Pancreas (tissue), 10 donors: ENCODE results near the gene RBM10. TPM values are rescaled to one million over a fixed set of nuclear protein-coding genes. Genes with fewer than 3 reads are reported as not detected.

ENCODE experiments used
- ATAC-seq, 4 donors: fragments of 200-7000 bp; cut with Tn5 transposase; one replicate each; pipeline versions ENCODE4 v1.8.0 to v1.9.1; 2020; ENCODE audit warnings: mild to moderate bottlenecking in 4 of 4, moderate library complexity in 4 of 4
- DNase-seq, 6 donors: peaks; one replicate each; pipeline ENCODE4 v3.0.0-alpha.2; 2020
- FAIRE-seq: peaks from 2 replicates; lab custom pipeline; 2012; peaks lifted over from hg19 to GRCh38; lab: Jason Lieb, UNC
- H3K27ac ChIP-seq, 4 donors: fragments of 200-600 bp; sonication (generic); 1 replicate in 3 of 4; 2 replicates in 1 of 4; pipeline versions ENCODE4 v1.5.0 to v1.8.0; 2020
- H3K27me3 ChIP-seq, 4 donors: fragments of 200-600 bp; one replicate each; pipeline ENCODE4 v1.8.0; 2021
- H3K36me3 ChIP-seq, 3 donors: fragments of 200-600 bp; sonication (generic) in 1 of 3; one replicate each; pipeline versions ENCODE4 v1.5.0 to v1.8.0; 2020 to 2021
- H3K4me1 ChIP-seq, 3 donors: fragments of 200-600 bp; one replicate each; pipeline ENCODE4 v1.8.0; 2021
- H3K4me3 ChIP-seq, 4 donors: fragments of 200-600 bp; sonication (generic) in 2 of 4; one replicate each; pipeline versions ENCODE4 v1.5.0 to v1.8.0; 2020 to 2021
- H3K9me3 ChIP-seq, 4 donors: fragments of 200-600 bp; one replicate each; pipeline ENCODE4 v1.8.0; 2021
- CTCF ChIP-seq, 4 donors: fragments of 200-600 bp; sonication (generic) in 3 of 4; IDR thresholded peaks; one replicate each; pipeline versions ENCODE4 v1.5.0 to v1.8.0; 2021; ENCODE audit warnings: antibody characterized with exemption in 4 of 4
- WGBS, 2 donors: extraction: QIAGEN DNeasy Blood & Tissue Kit; methylation state at CpG; one replicate each; pipeline ENCODE4 v1.1.7; 2013; 5-methylcytosine and 5-hydroxymethylcytosine counted together
- intact Hi-C, 3 donors: fragments of 100-400 bp; cut with DNase I; formaldehyde crosslinking; loops; one replicate each; pipeline versions ENCODE4 v1.11.1 to v1.14.2; 2022
- polyA plus RNA-seq, 2 donors: library from polyadenylated mRNA; stranded (reverse); fragments of 200-250 nt; gene quantifications; one replicate each; pipeline ENCODE4 v1.2.3, GENCODE V29; 2013
- total RNA-seq, 6 donors: library from RNA; stranded (reverse); fragmentation: NEBNext Ultra II Directional in 4 of 6; extraction: Animal tissue kit (Norgen Biotek cat#: 25700) in 4 of 6; gene quantifications; one replicate each; pipeline versions ENCODE4 v1.2.1 to v1.2.4, GENCODE V29; 2021 to 2023
- donor health status: healthy with polysubstance abuse.
- donor health status: DM: no; HTN: no; CAD: no; lungs with moderate emphysema.
- donor health status: DM: no; HTN: no; CAD: no.
- donor health status: control.
- donor health status: control.
- donor health status: Bipolar disorder and iron deficiency.
- donor health status: DM: yes; HTN: yes; CAD: no.
- donor health status: DM: no; HTN: no; CAD: no.
- donor health status: DM: no; HTN: no; CAD: no.
- donor health status: DM: yes; HTN: yes; CAD: no.

RBM10 gene
- total and polyA plus RNA-seq, 8 donors: 13.3 to 42.0 (median 21.3) TPM

GRCh38 chrX:47191331-47191730 is 46.3 kb downstream of the RBM10 start:
- no peaks in the 10 kb centered on the region for H3K9me3 ChIP-seq
- peaks cover 0 to 3% (median 0%) of the 10 kb centered on the region in 4 donors for H3K27me3 ChIP-seq
- peaks cover 0 to 22% (median 15%) of the 10 kb centered on the region in 3 donors for H3K4me1 ChIP-seq
- intact Hi-C loops: loop anchor here in 2 of 3 donors (5.0 to 10.0 kb wide), 2 partner anchors 183 to 196 kb away; partner anchors contain the start of gene ZNF157 (in 1 of the 2)
- no peak for TF ChIP-seq CTCF (IDR thresholded peaks at IDR 0.05)
- DNase-seq (peak in 5 of 6 donors; percentile 33 to 70 (median 34)), ATAC-seq (peak; percentile 15 to 37 (median 22)), FAIRE-seq (no peak)
- H3K4me3 ChIP-seq: peak overlapping the region; percentile 19 to 57 (median 34)
- H3K36me3 ChIP-seq: peaks cover 0 to 3% (median 0%) of the 10 kb centered on the region in 3 donors
- WGBS, 2 donors: 0 to 24% methylated on average over 26 of the region's 26 CpGs
- H3K27ac ChIP-seq: peak overlapping the region in 1 of 4 donors; percentile 28

- intact Hi-C loops: loop anchor here in 2 of 3 donors (5.0 to 10.0 kb wide), 2 partner anchors 183 to 195 kb away; partner anchors contain the start of gene ZNF157 (in 1 of the 2)
- no peaks in the 10 kb centered on the region for H3K9me3 ChIP-seq
- H3K27me3 ChIP-seq: peaks cover 0 to 3% (median 0%) of the 10 kb centered on the region in 4 donors
- peak overlapping the region in 2 of 4 donors; percentile 47 to 57 for H3K4me3 ChIP-seq
- 36 to 45% methylated on average over 16 of the region's 16 CpGs for WGBS, 2 donors
- H3K36me3 ChIP-seq: no peaks in the 10 kb centered on the region
- TF ChIP-seq CTCF (IDR thresholded peaks at IDR 0.05): no peak
- H3K4me1 ChIP-seq: peaks cover 0 to 27% (median 15%) of the 10 kb centered on the region in 3 donors
- no peak for ATAC-seq
- DNase-seq: peak in 2 of 6 donors; percentile 10 to 11
- no peak overlapping the region for H3K27ac ChIP-seq
- FAIRE-seq: no peak
Observed at GRCh38 chrX:47191806-47192401, 46.9 kb downstream of the RBM10 start.

GRCh38 chrX:47193475-47194193 is 48.6 kb downstream of the RBM10 start, which contains the start of gene UBA1:
Gene UBA1 (plus strand): TSS chrX:47193829. CDS start chrX:47198803, 4,974 bp downstream.
- ATAC-seq (peak; percentile 90 to 94 (median 93)), DNase-seq (peak; percentile 89 to 99 (median 98)), FAIRE-seq (peak; percentile 99)
- H3K36me3 ChIP-seq: peaks cover 0 to 1% (median under 1%) of the 10 kb centered on the region in 3 donors
- no peaks in the 10 kb centered on the region for H3K9me3 ChIP-seq
- 0 to 1% methylated on average over 46 to 50 of the region's 50 CpGs for WGBS, 2 donors
- H3K4me1 ChIP-seq: peaks cover 0 to 31% (median 15%) of the 10 kb centered on the region in 3 donors
- intact Hi-C loops: loop anchor here in 2 of 3 donors (5.0 to 10.0 kb wide), 2 partner anchors 181 to 194 kb away; partner anchors contain the start of gene ZNF157 (in 1 of the 2)
- TF ChIP-seq CTCF (IDR thresholded peaks at IDR 0.05): peak; percentile 79 to 95 (median 90)
- H3K27me3 ChIP-seq: peaks cover 0 to 3% (median 0%) of the 10 kb centered on the region in 4 donors
- H3K27ac ChIP-seq: peak within 1 kb of the TSS; percentile 80 to 91 (median 84)
- peak within 1 kb of the TSS; percentile 70 to 93 (median 90) for H3K4me3 ChIP-seq

- intact Hi-C loops: loop anchor here in 2 of 3 donors (5.0 to 10.0 kb wide), 2 partner anchors 181 to 193 kb away; partner anchors contain the start of gene ZNF157 (in 1 of the 2)
- FAIRE-seq (no peak), DNase-seq (peak in 1 of 6 donors; percentile 47)
Observed at GRCh38 chrX:47194194-47194787, 49.3 kb downstream of the RBM10 start.

More at GRCh38 chrX:47194194-47194787, 49.3 kb downstream of the RBM10 start:
- Histone ChIP-seq H3K27me3 (peaks cover 0 to 3% (median 0%) of the 10 kb centered on the region in 4 donors), H3K9me3 (no peaks in the 10 kb centered on the region), H3K4me1 (peaks cover 0 to 31% (median 15%) of the 10 kb centered on the region in 3 donors), H3K36me3 (peaks cover 0 to 8% (median 7%) of the 10 kb centered on the region in 3 donors), H3K4me3 (peak overlapping the region; percentile 70 to 93 (median 90)), H3K27ac (peak overlapping the region; percentile 80 to 91 (median 84))
- TF ChIP-seq CTCF (IDR thresholded peaks at IDR 0.05): no peak
- WGBS, 2 donors: 4 to 21% methylated on average over 14 of the region's 14 CpGs
- ATAC-seq: peak; percentile 2 to 16 (median 6)
